ENCODE data around the gene CADPS.

DNA sequence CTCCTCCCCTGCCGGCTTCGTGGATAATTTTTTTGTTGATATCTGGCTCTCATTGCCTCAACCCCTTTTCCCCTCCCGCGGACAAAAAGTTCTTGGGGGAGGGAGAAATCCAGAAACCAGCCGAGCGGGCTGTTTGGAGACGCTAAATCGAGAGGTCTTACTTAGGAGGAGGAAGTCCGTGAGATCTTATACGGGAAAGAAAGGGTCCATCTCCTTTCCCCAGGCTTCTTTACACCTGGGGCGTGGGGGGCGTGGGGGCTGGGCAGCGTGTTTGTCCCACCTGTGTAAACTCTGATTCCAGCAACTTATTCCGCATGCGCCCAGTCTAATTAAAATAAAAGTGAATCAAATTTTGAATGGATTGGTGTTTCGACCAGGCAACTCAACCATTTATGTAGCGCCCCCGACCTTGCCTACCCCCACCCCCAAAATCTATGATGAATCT lies 364 bp upstream of the CADPS start:
- TF ChIP-seq EZH2 (IDR thresholded peaks at IDR 0.05; ENCODE audit: borderline replicate concordance, low read length): no peak
- TF ChIP-seq, protein P1, sequence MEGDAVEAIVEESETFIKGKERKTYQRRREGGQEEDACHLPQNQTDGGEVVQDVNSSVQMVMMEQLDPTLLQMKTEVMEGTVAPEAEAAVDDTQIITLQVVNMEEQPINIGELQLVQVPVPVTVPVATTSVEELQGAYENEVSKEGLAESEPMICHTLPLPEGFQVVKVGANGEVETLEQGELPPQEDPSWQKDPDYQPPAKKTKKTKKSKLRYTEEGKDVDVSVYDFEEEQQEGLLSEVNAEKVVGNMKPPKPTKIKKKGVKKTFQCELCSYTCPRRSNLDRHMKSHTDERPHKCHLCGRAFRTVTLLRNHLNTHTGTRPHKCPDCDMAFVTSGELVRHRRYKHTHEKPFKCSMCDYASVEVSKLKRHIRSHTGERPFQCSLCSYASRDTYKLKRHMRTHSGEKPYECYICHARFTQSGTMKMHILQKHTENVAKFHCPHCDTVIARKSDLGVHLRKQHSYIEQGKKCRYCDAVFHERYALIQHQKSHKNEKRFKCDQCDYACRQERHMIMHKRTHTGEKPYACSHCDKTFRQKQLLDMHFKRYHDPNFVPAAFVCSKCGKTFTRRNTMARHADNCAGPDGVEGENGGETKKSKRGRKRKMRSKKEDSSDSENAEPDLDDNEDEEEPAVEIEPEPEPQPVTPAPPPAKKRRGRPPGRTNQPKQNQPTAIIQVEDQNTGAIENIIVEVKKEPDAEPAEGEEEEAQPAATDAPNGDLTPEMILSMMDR (IDR thresholded peaks at IDR 0.05; ENCODE audit: low read length): no peak

Measured in OCI-LY1 (cell line).